ENCODE measurements around the gene REC8.

Gene REC8

GRCh38 chr14:24182110-24182882 lies 10.4 kb downstream of the REC8 start:
- H3K4me3 ChIP-seq (ENCODE audit: low read depth, low read length) = no peak overlapping the region
- no peak for DNase-seq (ENCODE audit: low read depth)
- TF ChIP-seq CTCF (IDR thresholded peaks at IDR 0.05; ENCODE audit: low read depth, low read length) (no peak), MYC (IDR thresholded peaks at IDR 0.05; ENCODE audit: low read depth, low read length) (no peak)

DNA sequence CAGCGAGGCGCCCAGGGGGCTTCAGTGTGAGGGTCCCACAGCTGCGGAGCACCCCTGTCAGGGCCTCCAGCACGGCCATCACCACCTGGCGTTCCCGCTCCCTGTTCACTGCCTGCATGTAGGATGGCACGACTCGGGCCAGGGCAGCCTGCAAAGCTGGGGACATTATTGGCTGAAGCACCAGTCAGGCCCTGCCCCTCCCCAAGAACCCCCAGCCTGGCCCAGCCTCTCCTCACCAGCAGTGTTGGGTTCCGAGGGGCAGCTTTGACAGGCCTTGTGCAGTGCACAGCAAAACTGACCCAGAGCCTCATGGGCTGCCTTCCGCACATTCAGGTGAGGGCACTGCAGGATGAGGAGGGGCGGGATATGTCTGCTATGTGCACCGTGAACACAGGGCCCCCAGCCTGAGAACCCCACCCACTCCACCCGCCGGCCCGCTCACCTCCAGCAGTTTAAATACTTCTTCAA lies 11.2 kb downstream of the REC8 start:
- TF ChIP-seq POLR2A (IDR thresholded peaks at IDR 0.05; ENCODE audit: extremely low read depth, insufficient read length) (no peak), MYC (IDR thresholded peaks at IDR 0.05; ENCODE audit: low read depth, low read length) (no peak), CTCF (IDR thresholded peaks at IDR 0.05; ENCODE audit: low read depth, low read length) (no peak), MAX (IDR thresholded peaks at IDR 0.05; ENCODE audit: low read depth, low read length) (no peak)
- no peak for DNase-seq (ENCODE audit: low read depth)
- no peak overlapping the region for H3K4me3 ChIP-seq (ENCODE audit: low read depth, low read length)

DNA sequence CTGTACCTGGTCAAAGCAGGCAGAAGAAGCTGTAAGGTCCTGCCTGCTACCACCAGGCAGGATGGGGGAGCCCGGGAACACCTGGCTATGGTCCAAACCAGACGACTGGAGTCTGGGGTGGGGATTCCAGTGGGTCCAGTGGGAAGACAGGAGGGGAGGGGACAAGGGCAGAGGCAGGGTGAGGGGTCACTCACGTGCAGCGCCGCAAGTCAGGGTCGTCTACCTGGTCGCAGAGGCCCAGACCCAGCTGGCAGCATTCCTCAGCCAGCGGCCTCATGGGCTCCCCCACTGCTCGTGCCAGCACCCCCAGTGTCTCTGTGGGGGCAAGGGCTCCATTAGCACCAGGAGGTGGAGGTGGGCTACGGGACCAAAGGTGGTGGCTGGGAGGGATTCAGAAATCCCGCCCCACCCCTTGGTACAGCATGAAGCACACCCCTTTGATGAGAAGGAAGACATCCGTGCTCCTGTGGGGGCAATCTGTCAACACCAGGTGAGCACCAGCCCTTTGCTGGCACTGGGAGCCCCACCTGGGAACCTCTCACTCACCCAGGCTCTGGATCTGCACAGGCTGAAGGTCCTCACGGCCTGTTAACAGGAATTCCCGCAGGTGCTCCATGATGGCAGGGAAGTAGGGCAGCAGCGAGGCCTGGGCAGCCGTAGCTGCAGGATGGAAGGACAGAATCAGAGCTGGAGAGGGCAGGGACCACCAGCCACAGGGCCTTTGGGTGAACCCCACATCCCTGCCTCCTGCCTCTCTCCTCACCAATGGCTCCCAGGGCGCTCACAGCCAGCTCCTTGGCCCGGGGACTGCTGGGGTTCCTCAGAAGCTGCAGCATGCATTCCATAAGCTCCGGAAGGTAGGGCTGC lies 12.5 kb downstream of the REC8 start:
- DNase-seq (ENCODE audit: low read depth) = no peak
- H3K4me3 ChIP-seq (ENCODE audit: low read depth, low read length) = no peak overlapping the region
- TF ChIP-seq MYC (IDR thresholded peaks at IDR 0.05; ENCODE audit: low read depth, low read length) (no peak), CTCF (IDR thresholded peaks at IDR 0.05; ENCODE audit: low read depth, low read length) (no peak), POLR2A (IDR thresholded peaks at IDR 0.05; ENCODE audit: extremely low read depth, insufficient read length) (no peak), MAX (IDR thresholded peaks at IDR 0.05; ENCODE audit: low read depth, low read length) (no peak)

DNA sequence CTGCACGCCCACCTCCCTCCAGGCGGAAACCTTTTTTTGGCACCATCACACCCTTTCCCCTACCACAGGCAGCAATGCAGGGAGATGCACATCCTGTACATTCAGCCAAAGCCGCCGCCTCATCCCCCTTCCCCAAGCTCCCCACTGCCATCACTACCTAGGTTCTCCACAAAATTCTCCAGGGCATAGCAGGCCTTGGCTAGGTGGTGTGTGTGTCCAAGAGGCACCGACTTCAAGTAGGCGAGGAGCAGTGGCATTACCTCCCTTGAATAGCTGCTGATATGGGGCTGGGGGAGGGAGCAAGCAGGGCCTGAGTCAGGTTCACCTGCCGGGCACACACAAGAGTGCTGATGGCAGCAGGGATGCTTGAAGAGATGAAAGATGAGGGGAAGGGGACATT lies 13.1 kb downstream of the REC8 start:
- no peak for DNase-seq (ENCODE audit: low read depth)
- no peak overlapping the region for H3K4me3 ChIP-seq (ENCODE audit: low read depth, low read length)
- no peak for TF ChIP-seq MAX (IDR thresholded peaks at IDR 0.05; ENCODE audit: low read depth, low read length)
- no peak for TF ChIP-seq CTCF (IDR thresholded peaks at IDR 0.05; ENCODE audit: low read depth, low read length)
- TF ChIP-seq MYC (IDR thresholded peaks at IDR 0.05; ENCODE audit: low read depth, low read length) = no peak
- no peak for TF ChIP-seq POLR2A (IDR thresholded peaks at IDR 0.05; ENCODE audit: extremely low read depth, insufficient read length)

DNA sequence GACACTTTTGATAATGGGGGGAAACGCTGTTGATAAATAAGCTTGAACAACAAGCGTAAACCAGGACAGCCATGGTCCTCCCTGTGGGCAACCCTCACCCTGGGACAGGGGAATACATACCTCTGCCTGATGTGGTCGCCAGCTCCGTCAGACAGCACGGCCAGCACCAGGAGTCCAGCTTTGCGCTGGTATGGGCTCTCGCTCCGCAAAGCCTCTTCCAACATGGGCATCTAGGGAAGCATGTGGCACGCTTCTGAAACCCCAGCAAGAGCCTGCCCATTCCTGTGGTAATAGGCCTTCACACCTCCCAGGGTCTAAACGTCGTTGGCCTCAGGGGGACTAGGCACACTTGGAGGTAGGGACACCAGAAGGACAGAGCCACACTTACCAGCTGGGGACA lies 13.9 kb downstream of the REC8 start:
- no peak for TF ChIP-seq POLR2A (IDR thresholded peaks at IDR 0.05; ENCODE audit: extremely low read depth, insufficient read length)
- no peak for TF ChIP-seq MYC (IDR thresholded peaks at IDR 0.05; ENCODE audit: low read depth, low read length)
- no peak for TF ChIP-seq CTCF (IDR thresholded peaks at IDR 0.05; ENCODE audit: low read depth, low read length)
- no peak for TF ChIP-seq MAX (IDR thresholded peaks at IDR 0.05; ENCODE audit: low read depth, low read length)
- H3K4me3 ChIP-seq (ENCODE audit: low read depth, low read length) = no peak overlapping the region
- DNase-seq (ENCODE audit: low read depth) = no peak
